Heart left ventricle (tissue), 13 donors: ENCODE data around the gene LSM5.

Experiments used
- POLR2A ChIP-seq, 2 donors: fragments of 450-650 bp; IDR thresholded peaks; one replicate each; pipeline ENCODE4 v1.6.1; 2017; ENCODE audit warnings: antibody characterized with exemption in 2 of 2, mild to moderate bottlenecking in 2 of 2, moderate library complexity in 2 of 2
- TF ChIP-seq, protein P1 (sequence below), 12 donors: fragments of 200-600 bp; sonication (generic) in 4 of 12; IDR thresholded peaks; one replicate each; pipeline versions ENCODE4 v1.5.0 to v1.8.0; 2018 to 2022; ENCODE audit warnings: antibody characterized with exemption in 12 of 12, mild to moderate bottlenecking in 5 of 12
- donor health status: ischemic (EF 13 %, LVEDD 7.1; RV severe dilation, severe dysfunction).
- donor health status: DM: no; HTN: yes; CAD: no.
- donor health status: DM: no; HTN: no; CAD: no.
- donor health status: ischemic (EF 25% LVEDD 6.9; RV normal size, moderate dysfunction).
- donor health status: ischemic (EF 25% LVEDD 5.7; RV mildly dilated, moderate dysfunction).
- donor health status: ischemic (EF 35%, LVEDD 5.7; RV mildly dilated, moderate dysfunction).
- donor health status: nonischemic (EF 11% LVEDD 7.7; RV severe dilation, severe dysfunction).
- donor health status: DM: yes; HTN: yes; CAD: no.
- donor health status: PGD.
- donor health status: ischemic (EF 29% LVEDD 5.4; RV normal size, mild dysfunction).
- donor health status: nonischemic (EF 23%, LVEDD 6.1; RV moderate dilation, normal function).

DNA sequence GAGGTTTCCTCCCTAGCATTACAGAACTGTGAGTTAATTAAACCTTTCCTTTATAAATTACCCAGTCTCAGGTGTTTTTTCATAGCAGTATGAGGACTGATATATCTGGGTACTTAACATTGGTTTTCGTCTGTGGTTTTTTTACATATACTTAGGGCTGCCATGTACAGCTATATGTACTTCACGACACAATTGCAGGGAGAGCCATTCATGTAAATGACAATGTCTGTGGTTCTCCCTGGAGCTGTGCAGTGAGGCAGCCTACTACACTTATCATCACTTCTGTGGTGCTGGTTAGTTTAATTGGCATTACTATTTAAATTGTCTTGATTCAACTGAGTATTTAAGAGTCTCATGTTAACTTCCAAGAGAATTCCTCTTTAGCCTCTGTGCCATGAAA lies 45.8 kb upstream of the LSM5 start:
- TF ChIP-seq, protein P1, sequence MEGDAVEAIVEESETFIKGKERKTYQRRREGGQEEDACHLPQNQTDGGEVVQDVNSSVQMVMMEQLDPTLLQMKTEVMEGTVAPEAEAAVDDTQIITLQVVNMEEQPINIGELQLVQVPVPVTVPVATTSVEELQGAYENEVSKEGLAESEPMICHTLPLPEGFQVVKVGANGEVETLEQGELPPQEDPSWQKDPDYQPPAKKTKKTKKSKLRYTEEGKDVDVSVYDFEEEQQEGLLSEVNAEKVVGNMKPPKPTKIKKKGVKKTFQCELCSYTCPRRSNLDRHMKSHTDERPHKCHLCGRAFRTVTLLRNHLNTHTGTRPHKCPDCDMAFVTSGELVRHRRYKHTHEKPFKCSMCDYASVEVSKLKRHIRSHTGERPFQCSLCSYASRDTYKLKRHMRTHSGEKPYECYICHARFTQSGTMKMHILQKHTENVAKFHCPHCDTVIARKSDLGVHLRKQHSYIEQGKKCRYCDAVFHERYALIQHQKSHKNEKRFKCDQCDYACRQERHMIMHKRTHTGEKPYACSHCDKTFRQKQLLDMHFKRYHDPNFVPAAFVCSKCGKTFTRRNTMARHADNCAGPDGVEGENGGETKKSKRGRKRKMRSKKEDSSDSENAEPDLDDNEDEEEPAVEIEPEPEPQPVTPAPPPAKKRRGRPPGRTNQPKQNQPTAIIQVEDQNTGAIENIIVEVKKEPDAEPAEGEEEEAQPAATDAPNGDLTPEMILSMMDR (IDR thresholded peaks at IDR 0.05), result no peak
- no peak for TF ChIP-seq POLR2A (IDR thresholded peaks at IDR 0.05)
